Measurements from ENCODE around the gene MIA. TPM values are rescaled to one million over a fixed set of nuclear protein-coding genes. Genes with fewer than 3 reads are reported as not detected.
"Not testable (repeated sequence)": the region's sequence is repeated elsewhere in the genome, so short reads cannot be mapped to it uniquely, and the experiment has no call there.

The MIA gene
- total RNA-seq, 1 experiment from 2014 or later: 6.7 TPM

GRCh38 chr19:40750058-40750873 lies 25.1 kb upstream of the MIA start, which contains the start of gene ACTMAP:
TSS of gene ACTMAP (minus strand) at chr19:40750477. CDS start at chr19:40749803, 674 bp downstream.
- DNase-seq (ENCODE audit: low read depth): peak; percentile 100

DNA sequence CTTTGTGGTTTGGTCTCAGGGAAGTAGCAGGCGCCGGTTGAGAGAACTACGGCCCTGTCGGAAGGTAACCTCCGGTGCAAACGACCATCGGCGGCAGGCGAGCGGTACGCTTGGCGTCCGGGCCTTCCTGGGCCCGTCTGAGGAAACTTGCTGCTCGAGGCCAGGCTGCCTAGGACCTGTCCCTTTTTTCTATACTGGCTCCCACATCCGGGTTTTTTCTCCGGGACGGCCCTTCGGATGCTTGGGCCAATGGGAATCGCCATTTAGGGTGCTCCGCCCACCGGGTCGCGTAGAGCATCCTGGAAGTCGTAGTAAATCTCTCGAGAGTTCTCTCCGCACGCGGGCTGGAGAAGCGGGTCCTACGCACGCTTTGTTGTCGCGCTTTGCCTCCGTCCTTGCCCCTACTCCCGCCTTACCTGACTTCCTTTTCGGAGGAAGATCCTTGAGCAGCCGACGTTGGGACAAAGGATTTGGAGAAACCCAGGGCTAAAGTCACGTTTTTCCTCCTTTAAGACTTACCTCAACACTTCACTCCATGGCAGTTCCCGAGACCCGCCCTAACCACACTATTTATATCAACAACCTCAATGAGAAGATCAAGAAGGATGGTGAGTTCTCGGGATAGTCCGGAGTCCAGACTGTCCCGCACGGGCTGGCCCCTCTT lies 24.3 kb upstream of the MIA start, which contains the start of gene SNRPA:
SNRPA (plus strand) TSS at position 330 of the 664 bp plus-strand sequence; CDS start at position 536, 206 bp downstream.
- DNase-seq (ENCODE audit: low read depth): peak; percentile 95

DNA sequence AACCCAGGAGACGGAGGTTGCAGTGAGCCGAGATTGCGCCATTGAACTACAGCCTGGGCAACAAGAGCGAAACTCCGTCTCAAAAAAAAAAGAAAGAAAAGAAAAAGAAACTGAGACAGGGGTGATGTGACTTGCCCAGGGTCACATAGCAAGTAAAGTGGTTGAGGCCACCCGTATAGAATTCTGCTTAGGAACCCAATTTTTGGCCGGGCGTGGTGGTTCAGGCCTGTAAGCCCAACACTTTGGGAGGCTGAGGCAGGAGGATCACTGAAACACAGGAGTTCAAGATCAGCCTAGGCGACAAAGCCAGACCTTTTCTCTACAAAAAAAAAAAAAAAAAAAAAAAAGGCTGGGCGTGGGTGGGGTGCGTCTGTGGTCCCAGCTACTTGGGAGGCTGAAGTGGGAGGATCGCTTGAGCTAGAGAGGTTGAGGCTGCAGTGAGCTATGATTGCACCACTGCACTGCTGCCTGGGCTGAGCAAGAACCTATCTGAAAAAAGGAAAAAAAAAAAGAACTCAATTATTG lies 23.0 kb upstream of the MIA start:
- DNase-seq (ENCODE audit: low read depth): no peak

DNA sequence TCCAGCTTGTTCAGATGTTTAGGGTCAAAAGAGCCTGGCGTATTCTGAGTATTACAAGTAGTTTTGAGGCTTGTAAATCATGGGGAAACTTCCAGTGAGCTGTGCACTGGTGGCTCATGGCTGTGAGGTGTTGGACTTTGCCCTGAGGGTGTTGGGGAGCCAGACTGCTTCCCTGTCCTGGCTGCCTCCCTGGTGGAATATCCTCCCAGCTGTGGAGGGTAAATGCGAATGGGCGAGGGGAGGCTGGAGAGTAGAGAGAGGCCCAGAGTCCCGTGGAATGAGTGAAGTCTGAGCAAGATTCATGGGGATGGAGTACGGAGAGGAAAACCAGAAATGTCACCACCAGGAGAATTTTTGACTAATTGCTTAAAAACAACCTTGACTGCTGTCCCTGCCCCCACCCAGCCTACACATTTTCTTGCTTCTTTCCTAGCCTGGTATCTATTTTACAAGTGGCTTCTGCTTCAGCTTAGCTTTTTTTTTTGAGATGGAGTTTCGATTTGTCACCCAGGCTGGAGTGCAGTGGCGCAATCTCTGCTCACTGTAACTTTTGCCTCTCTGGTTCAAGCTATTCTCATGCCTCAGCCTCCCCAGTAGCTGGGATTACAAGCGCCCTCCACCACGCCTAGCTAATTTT lies 20.6 kb upstream of the MIA start:
- DNase-seq (ENCODE audit: low read depth): no peak

DNA sequence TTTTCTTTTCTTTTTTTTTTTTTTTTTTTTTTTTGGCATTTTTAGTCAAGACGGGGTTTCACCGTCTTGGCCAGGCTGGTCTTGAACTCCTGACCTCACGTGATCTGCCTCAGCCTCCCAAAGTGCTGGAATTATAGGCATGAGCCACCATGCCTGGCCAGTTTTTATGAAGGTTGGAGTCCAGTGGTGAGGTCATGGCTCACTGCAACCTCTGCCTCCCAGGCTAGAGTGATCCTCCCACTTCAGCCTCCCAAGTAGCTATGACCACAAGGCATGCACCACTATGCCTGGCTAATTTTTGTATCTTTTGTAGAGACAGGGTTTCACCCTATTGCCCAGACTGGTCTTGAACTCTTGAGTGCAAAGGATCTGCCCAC lies 20.1 kb upstream of the MIA start:
- no peak for DNase-seq (ENCODE audit: low read depth)

GRCh38 chr19:40755791-40756190 lies 19.5 kb upstream of the MIA start:
- no peak for DNase-seq (ENCODE audit: low read depth)

DNA sequence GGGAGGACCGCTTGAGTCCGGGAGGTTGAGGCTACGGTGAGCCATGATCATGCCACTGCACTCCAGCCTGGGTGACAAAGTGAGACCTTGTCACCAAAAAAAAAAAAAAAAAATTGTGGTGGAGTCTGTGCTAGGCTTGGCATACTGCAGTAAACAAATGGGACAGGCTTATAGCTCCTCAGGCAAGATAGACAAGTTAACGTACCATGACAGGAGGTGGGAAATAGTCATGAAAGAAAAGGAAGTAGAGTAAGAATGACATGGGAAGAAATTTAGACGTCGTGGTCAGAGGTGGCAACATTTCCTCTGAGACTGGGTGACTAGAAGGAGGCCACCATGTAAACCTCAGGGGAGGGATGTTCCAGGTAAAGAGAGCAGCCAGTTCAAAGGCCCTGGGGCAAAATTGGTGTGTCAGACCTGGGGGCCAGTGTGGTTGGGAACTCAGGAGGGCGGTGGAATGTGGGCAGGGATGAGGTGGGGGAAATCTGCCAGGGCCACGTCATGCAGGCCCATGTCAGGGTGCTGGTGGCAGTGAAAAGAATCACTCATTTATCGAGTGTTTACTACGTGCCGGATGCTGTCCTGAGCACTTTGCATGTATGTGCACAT lies 18.7 kb upstream of the MIA start:
- DNase-seq (ENCODE audit: low read depth): no peak

GRCh38 chr19:40758491-40758890 lies 16.8 kb upstream of the MIA start:
- DNase-seq (ENCODE audit: low read depth): no peak

DNA sequence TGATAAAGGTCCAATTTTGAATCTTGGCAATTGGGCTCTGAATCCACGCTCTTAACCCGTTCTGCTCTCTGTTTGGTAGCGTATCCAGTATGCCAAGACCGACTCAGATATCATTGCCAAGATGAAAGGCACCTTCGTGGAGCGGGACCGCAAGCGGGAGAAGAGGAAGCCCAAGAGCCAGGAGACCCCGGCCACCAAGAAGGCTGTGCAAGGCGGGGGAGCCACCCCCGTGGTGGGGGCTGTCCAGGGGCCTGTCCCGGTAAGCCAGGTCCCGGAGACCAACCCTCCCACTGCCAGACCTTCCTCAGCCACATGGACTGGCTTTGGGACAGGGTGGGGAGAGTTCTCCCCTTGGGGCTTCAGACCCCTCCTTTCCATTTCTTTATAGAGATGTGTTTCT lies 16.0 kb upstream of the MIA start:
- DNase-seq (ENCODE audit: low read depth): no peak

DNA sequence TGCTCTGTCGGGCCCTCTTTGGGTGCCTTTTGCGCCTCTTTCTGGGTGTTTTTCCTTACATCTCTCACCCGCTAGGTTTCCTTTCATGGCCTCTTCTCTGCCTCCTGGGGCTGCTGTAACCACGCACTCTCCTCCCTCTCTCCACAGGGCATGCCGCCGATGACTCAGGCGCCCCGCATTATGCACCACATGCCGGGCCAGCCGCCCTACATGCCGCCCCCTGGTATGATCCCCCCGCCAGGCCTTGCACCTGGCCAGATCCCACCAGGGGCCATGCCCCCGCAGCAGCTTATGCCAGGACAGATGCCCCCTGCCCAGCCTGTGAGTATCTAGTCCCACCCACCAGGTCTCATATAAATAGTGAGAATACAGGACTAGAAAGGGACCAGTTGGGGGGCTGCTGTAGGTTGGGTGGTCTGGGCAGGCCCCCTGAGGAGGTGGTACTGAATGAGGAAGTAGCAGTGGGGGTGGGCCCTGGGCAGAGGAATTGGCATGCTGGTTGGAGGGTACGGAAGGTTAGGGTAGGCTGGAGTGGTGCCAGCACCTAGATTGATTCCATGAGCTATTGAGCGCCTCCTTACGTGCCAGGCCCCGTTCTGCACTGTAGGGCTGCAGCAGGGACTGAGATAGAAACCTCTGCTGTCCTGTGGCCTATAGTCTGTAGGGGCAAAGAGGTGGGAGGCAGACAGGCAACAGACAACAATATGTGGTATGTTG lies 12.4 kb upstream of the MIA start:
- DNase-seq (ENCODE audit: low read depth): no peak

GRCh38 chr19:40763526-40763925 lies 11.8 kb upstream of the MIA start:
- no peak for DNase-seq (ENCODE audit: low read depth)

- no peak for DNase-seq (ENCODE audit: low read depth)
Measured at GRCh38 chr19:40763963-40764362, 11.4 kb upstream of the MIA start.

GRCh38 chr19:40766385-40766784 lies 8.9 kb upstream of the MIA start:
- DNase-seq (ENCODE audit: low read depth): not testable (repeated sequence)

DNA sequence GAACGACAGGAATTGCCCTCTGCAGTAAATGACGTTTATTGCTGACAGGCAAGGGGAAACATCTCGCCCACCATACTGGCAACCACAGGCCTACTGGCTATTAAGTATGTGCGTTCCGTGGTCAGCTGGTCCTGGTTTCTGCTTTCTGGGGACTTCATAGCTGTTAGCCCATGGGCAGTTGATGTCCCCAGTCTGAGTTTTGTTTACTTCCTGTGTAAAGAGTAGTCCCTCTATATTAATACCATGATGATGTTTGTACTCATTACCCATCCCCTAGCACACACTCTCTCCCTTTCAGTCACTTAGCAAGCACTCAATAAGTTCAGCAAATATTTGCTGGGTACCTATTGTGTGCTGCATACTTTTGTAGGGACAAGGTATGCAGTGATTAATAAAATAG lies 6.5 kb upstream of the MIA start:
- no peak for DNase-seq (ENCODE audit: low read depth)

GRCh38 chr19:40771101-40771862 lies 4.0 kb upstream of the MIA start:
- DNase-seq (ENCODE audit: low read depth): peak; percentile 66

- DNase-seq (ENCODE audit: low read depth): no peak
Measured at GRCh38 chr19:40775632-40776022, 306 bp downstream of the MIA start.

DNA sequence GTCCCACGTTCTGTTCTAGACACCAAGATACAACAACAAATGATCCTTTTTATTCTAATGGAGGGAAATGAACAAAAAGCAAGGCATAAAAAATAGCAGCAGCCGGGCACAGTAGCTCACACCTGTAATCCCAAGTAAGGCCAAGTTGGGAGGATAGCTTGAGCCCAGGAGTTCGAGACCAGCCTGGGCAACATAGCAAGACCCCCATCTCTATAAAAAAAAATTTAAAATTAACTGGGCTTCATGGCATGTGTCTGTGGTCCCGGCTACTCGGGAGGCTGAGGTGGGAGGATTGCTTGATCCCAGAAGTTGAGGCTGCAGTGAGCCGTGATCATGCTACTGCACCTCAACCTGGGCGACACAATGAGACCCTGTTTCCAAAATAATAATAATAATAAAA lies 1.0 kb downstream of the MIA start:
- no peak for DNase-seq (ENCODE audit: low read depth)

- DNase-seq (ENCODE audit: low read depth): peak; percentile 90
Measured at GRCh38 chr19:40776932-40777644, 1.8 kb downstream of the MIA start.

- no peak for DNase-seq (ENCODE audit: low read depth)
Measured at GRCh38 chr19:40777645-40777936, 2.3 kb downstream of the MIA start.
